IMR-90 (cell line): ENCODE measurements around the gene RGS9. TPM values are rescaled to one million over a fixed set of nuclear protein-coding genes. Genes with fewer than 3 reads are reported as not detected.

Experiments
- ATAC-seq: fragments of 200-7000 bp; cut with Tn5 transposase; 2 replicates; pipeline ENCODE4 v1.9.1; 2020; ENCODE audit warnings: low read depth, mild to moderate bottlenecking, moderate library complexity
- BruUV-seq: library from RNA; stranded (reverse); fragments of 400-500 nt; replicated peaks from 2 replicates; lab custom pipeline; 2021; lab: Mats Ljungman, UMichigan
- CTCF ChIA-PET: fragments of 300-600 bp; formaldehyde crosslinking; extraction: SDS; loops from one replicate; lab custom pipeline; 2021; ENCODE audit warnings: antibody characterized with exemption; lab: Yijun Ruan, JAX
- POLR2A ChIA-PET: fragments of 300-600 bp; sonication (Branson Sonifier 250); formaldehyde crosslinking; loops from one replicate; lab custom pipeline; 2022; ENCODE audit warnings: antibody characterized with exemption; ENCODE audit not compliant: unreplicated experiment; lab: Charles Lee
- DNase-seq: peaks from one replicate; pipeline ENCODE4 v3.0.0; 2013
- H2AFZ ChIP-seq: replicated peaks from 2 replicates; pipeline ENCODE3; 2013; ENCODE audit warnings: low read length, mild to moderate bottlenecking; ENCODE audit not compliant: poor library complexity
- H2AK5ac ChIP-seq: 2 replicates; pipeline ENCODE4 v1.6.1; 2013; ENCODE audit warnings: low read depth, low read length, inconsistent platforms
- H2AK9ac ChIP-seq: replicated peaks from 2 replicates; pipeline ENCODE3; 2013; ENCODE audit warnings: mild to moderate bottlenecking, low read depth, low read length, moderate library complexity; ENCODE audit not compliant: poor library complexity
- H2BK120ac ChIP-seq: 2 replicates; pipeline ENCODE4 v1.6.1; 2013; ENCODE audit warnings: low read depth, low read length, inconsistent platforms
- H2BK15ac ChIP-seq: 3 replicates; pipeline ENCODE4 v1.6.1; 2013; ENCODE audit warnings: low read depth, low read length, inconsistent platforms
- H2BK20ac ChIP-seq: 2 replicates; pipeline ENCODE4 v1.6.1; 2013; ENCODE audit warnings: low read depth, mild to moderate bottlenecking, inconsistent platforms, low read length, moderate library complexity
- H2BK5ac ChIP-seq: 2 replicates; pipeline ENCODE4 v1.6.1; 2013; ENCODE audit warnings: mild to moderate bottlenecking, low read depth, low read length, inconsistent platforms; ENCODE audit not compliant: poor library complexity, severe bottlenecking
- H3K14ac ChIP-seq: replicated peaks from 2 replicates; pipeline ENCODE4 v1.6.1; 2013; ENCODE audit warnings: low read depth, low read length, inconsistent platforms
- H3K18ac ChIP-seq: 2 replicates; pipeline ENCODE4 v1.6.1; 2013; ENCODE audit warnings: low read depth, low read length, control low read depth
- H3K23ac ChIP-seq: 2 replicates; pipeline ENCODE4 v1.6.1; 2013; ENCODE audit warnings: low read depth, low read length, inconsistent platforms
- H3K27ac ChIP-seq: 2 replicates; pipeline ENCODE4 v1.5.1; 2013; ENCODE audit warnings: mild to moderate bottlenecking, control low read depth, low read length; ENCODE audit not compliant: insufficient read depth
- H3K27me3 ChIP-seq: 2 replicates; pipeline ENCODE4 v1.6.1; 2013; ENCODE audit warnings: low read length; ENCODE audit not compliant: control insufficient read depth, insufficient read depth
- H3K36me3 ChIP-seq: 2 replicates; pipeline ENCODE4 v1.6.1; 2013; ENCODE audit warnings: low read length, mixed read lengths; ENCODE audit not compliant: control insufficient read depth, insufficient read depth
- H3K4ac ChIP-seq: 2 replicates; pipeline ENCODE4 v1.6.1; 2013; ENCODE audit warnings: low read depth, low read length, inconsistent platforms
- H3K4me1 ChIP-seq: 2 replicates; pipeline ENCODE4 v1.6.1; 2013; ENCODE audit warnings: low read length, mixed read lengths; ENCODE audit not compliant: control insufficient read depth, insufficient read depth
- H3K4me2 ChIP-seq: 2 replicates; pipeline ENCODE4 v1.6.1; 2013; ENCODE audit warnings: low read depth, mild to moderate bottlenecking, control low read depth, low read length, moderate library complexity
- H3K4me3 ChIP-seq: 2 replicates; pipeline ENCODE4 v1.5.1; 2013; ENCODE audit warnings: low read depth, mild to moderate bottlenecking, control low read depth, low read length, moderate library complexity; ENCODE audit not compliant: insufficient read depth
- H3K56ac ChIP-seq: 2 replicates; pipeline ENCODE4 v1.6.1; 2013; ENCODE audit warnings: low read length, inconsistent platforms; ENCODE audit not compliant: insufficient read depth; ENCODE audit errors: extremely low read depth
- H3K79me1 ChIP-seq, 2 experiments: 2 replicates each; pipeline ENCODE4 v1.6.1; 2013; ENCODE audit warnings: low read length in 2 of 2, inconsistent platforms in 1 of 2, low read depth in 1 of 2
- H3K9ac ChIP-seq: 2 replicates; pipeline ENCODE4 v1.6.1; 2013; ENCODE audit warnings: low read depth, low read length, control low read depth
- H3K9me1 ChIP-seq: 2 replicates; pipeline ENCODE4 v1.6.1; 2013; ENCODE audit warnings: low read length, inconsistent platforms; ENCODE audit not compliant: insufficient read depth
- H3K9me3 ChIP-seq: 2 replicates; pipeline ENCODE4 v1.6.1; 2013; ENCODE audit warnings: low read length; ENCODE audit not compliant: control insufficient read depth, insufficient read depth
- H4K20me1 ChIP-seq: 2 replicates; pipeline ENCODE4 v1.6.1; 2013; ENCODE audit warnings: low read length, inconsistent platforms; ENCODE audit not compliant: insufficient read depth
- H4K5ac ChIP-seq: 2 replicates; pipeline ENCODE4 v1.6.1; 2013; ENCODE audit warnings: mild to moderate bottlenecking, low read depth, low read length, control low read depth
- H4K8ac ChIP-seq, 2 experiments: 2 replicates each; pipeline ENCODE4 v1.6.1; 2013; ENCODE audit warnings: low read depth in 2 of 2, low read length in 2 of 2, control low read depth in 1 of 2, inconsistent platforms in 1 of 2
- H4K91ac ChIP-seq: 2 replicates; pipeline ENCODE4 v1.6.1; 2013; ENCODE audit warnings: low read depth, low read length, inconsistent platforms; ENCODE audit not compliant: insufficient read depth
- BHLHE40 ChIP-seq: fragments of 150-350 bp; IDR thresholded peaks from 2 replicates; pipeline ENCODE4 v1.6.1; 2016; ENCODE audit warnings: mild to moderate bottlenecking, low read depth, low read length
- CTCF ChIP-seq: conservative IDR thresholded peaks from 2 replicates; pipeline ENCODE4 v1.5.1; 2012; ENCODE audit warnings: mild to moderate bottlenecking, low read depth, low read length, improper control_type of control experiment
- MAZ ChIP-seq: IDR thresholded peaks from 2 replicates; pipeline ENCODE4 v1.6.1; 2012; ENCODE audit warnings: low read depth, mild to moderate bottlenecking, low read length, improper control_type of control experiment, moderate library complexity, borderline replicate concordance
- NFE2L2 ChIP-seq: fragments of 150-350 bp; IDR thresholded peaks from 2 replicates; pipeline ENCODE4 v1.6.1; 2016; ENCODE audit warnings: low read depth, mild to moderate bottlenecking, low read length
- RAD21 ChIP-seq: IDR thresholded peaks from 2 replicates; pipeline ENCODE4 v1.6.1; 2012; ENCODE audit warnings: low read length, improper control_type of control experiment
- RCOR1 ChIP-seq: IDR thresholded peaks from 2 replicates; pipeline ENCODE4 v1.6.1; 2012; ENCODE audit warnings: mild to moderate bottlenecking, low read length, improper control_type of control experiment; ENCODE audit not compliant: insufficient replicate concordance
- SMC3 ChIP-seq: fragments of 150-350 bp; IDR thresholded peaks from 2 replicates; pipeline ENCODE4 v1.6.1; 2016; ENCODE audit warnings: low read depth, mild to moderate bottlenecking, antibody characterized with exemption, low read length, moderate library complexity
- WGBS, 2 experiments: methylation state at CpG; one replicate each; pipeline versions ENCODE4 v1.1.5 to v1.1.7; 2013; ENCODE audit warnings: missing lambda C conversion rate in 2 of 2; ENCODE audit not compliant: insufficient read length in 1 of 2; ENCODE audit errors: extremely low coverage in 2 of 2; 5-methylcytosine and 5-hydroxymethylcytosine counted together
- dilution Hi-C: fragments of 300-500 bp; cut with HindIII; formaldehyde crosslinking; loops from one replicate; pipeline ENCODE4 v1.14.3; 2018; ENCODE audit warnings: low sequenced_read_pairs; ENCODE audit not compliant: unreplicated experiment
- in situ Hi-C: fragments of 300-500 bp; cut with MboI; formaldehyde crosslinking; loops from 3 replicates; pipeline ENCODE4 v1.14.3; 2019; ENCODE audit warnings: low sequenced_read_pairs, inconsistent platforms, mixed read lengths
- intact Hi-C: fragments of 100-400 bp; cut with micrococcal nuclease; formaldehyde crosslinking; loops from 2 replicates; pipeline ENCODE4 v1.10.0; 2022
- polyA plus RNA-seq, 3 experiments: library from polyadenylated mRNA; depleted of rRNA; stranded (reverse); fragments of >200 nt; gene quantifications; 2 replicates each; pipeline ENCODE4 v1.2.3, GENCODE V29; 2012; ENCODE audit warnings: low replicate concordance in 1 of 3
- total RNA-seq: library from RNA; depleted of rRNA; stranded (reverse); fragments of >200 nt; gene quantifications from 2 replicates; pipeline ENCODE4 v1.2.3, GENCODE V29; 2012

The RGS9 gene
- total and polyA plus RNA-seq, 2 of the 4 experiments (the other 2 are of a cell fraction) = 0.90 to 1.1 TPM

GRCh38 chr17:65231662-65232335 lies 94.6 kb downstream of the RGS9 start:
- no peaks in the 10 kb centered on the region for H3K79me1 ChIP-seq
- no TSS peak for BruUV-seq
- peaks cover 2% of the 10 kb centered on the region; the same call in 1 of the 2 replicates for H3K4me1 ChIP-seq
- dilution Hi-C loops (no loop called here), in situ Hi-C loops (loop anchor here (5.0 to 25.0 kb wide), 2 partner anchors 936 to 1431 kb away; no protein-coding TSS in a partner anchor), intact Hi-C loops (loop anchor here (1.0 to 10.0 kb wide), 5 partner anchors 47 to 1673 kb away; no protein-coding TSS in a partner anchor)
- no peak overlapping the region for H2BK15ac ChIP-seq
- no peak overlapping the region for H2BK20ac ChIP-seq
- no peak overlapping the region for H3K14ac ChIP-seq
- H2AK9ac ChIP-seq = no peak overlapping the region
- no peak overlapping the region for H2AK5ac ChIP-seq
- no peak overlapping the region for H3K23ac ChIP-seq
- H2BK120ac ChIP-seq = no peak overlapping the region
- 0 out of 2 replicates have a peak, but pooled peaks cover 3% of the 10 kb centered on the region for H3K9me1 ChIP-seq
- TF ChIP-seq NFE2L2 (no peak), MAZ (peak; percentile 88), SMC3 (peak; percentile 85), CTCF (peak; percentile 89), RCOR1 (no peak), RAD21 (peak; percentile 96), BHLHE40 (no peak)
- no peak overlapping the region for H3K18ac ChIP-seq
- peak overlapping the region; percentile 80 for H2AFZ ChIP-seq
- no peak overlapping the region for H3K4me2 ChIP-seq
- no peak overlapping the region for H4K8ac ChIP-seq
- DNase-seq = peak; percentile 88
- H3K56ac ChIP-seq = no peak overlapping the region
- no peak overlapping the region for H3K4ac ChIP-seq
- H3K36me3 ChIP-seq = no peaks in the 10 kb centered on the region
- CTCF ChIA-PET = interaction anchor here (0.5 to 1.3 kb wide), 7 partner anchors 10 to 934 kb away, joined by 3 to 5 read pairs (median 3); no protein-coding TSS in a partner anchor
- H4K20me1 ChIP-seq = no peaks in the 10 kb centered on the region
- H4K91ac ChIP-seq = no peak overlapping the region
- no peak overlapping the region for H3K27ac ChIP-seq
- H3K9ac ChIP-seq = no peak overlapping the region
- no peak overlapping the region for H3K4me3 ChIP-seq
- peak; percentile 97 for ATAC-seq
- no peaks in the 10 kb centered on the region; the same call in 1 of the 2 replicates for H3K9me3 ChIP-seq
- no peak overlapping the region for H2BK5ac ChIP-seq
- POLR2A ChIA-PET = interaction anchor here (0.6 kb wide), 1 partner anchor 59 kb away, joined by 3 read pairs; no protein-coding TSS in a partner anchor
- H4K5ac ChIP-seq = no peak overlapping the region
- H3K27me3 ChIP-seq = peaks cover 2% of the 10 kb centered on the region; the same call in 1 of the 2 replicates
- 63% methylated on average over 5 of the region's 8 CpGs; no CpG with 5 or more reads in 1 of the 2 experiments for WGBS, 2 experiments
